ENCODE measurements around the gene CTIF.

DNA sequence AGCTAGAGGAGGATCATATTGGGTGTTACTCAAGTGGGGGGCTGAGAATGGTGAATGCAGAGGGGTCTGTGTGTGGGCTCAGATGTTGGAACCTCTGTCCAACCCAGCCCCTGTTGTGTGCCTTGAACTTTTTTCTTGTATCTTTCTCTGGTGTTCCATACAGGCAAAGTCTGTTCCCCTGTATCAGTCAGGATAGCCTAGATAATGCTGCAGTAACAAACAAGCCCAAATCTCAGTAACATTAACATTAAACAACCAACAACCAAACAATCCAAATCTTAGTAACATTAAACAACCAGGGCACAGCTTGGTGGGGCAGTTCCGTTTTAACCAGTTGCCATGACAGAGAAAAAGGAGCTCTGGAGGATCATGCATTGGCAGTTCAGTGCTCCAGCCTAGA lies 103.7 kb downstream of the CTIF start:
- TF ChIP-seq, protein P1, sequence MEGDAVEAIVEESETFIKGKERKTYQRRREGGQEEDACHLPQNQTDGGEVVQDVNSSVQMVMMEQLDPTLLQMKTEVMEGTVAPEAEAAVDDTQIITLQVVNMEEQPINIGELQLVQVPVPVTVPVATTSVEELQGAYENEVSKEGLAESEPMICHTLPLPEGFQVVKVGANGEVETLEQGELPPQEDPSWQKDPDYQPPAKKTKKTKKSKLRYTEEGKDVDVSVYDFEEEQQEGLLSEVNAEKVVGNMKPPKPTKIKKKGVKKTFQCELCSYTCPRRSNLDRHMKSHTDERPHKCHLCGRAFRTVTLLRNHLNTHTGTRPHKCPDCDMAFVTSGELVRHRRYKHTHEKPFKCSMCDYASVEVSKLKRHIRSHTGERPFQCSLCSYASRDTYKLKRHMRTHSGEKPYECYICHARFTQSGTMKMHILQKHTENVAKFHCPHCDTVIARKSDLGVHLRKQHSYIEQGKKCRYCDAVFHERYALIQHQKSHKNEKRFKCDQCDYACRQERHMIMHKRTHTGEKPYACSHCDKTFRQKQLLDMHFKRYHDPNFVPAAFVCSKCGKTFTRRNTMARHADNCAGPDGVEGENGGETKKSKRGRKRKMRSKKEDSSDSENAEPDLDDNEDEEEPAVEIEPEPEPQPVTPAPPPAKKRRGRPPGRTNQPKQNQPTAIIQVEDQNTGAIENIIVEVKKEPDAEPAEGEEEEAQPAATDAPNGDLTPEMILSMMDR (IDR thresholded peaks at IDR 0.05): no peak
- TF ChIP-seq POLR2A (IDR thresholded peaks at IDR 0.05): no peak
